Measurements from ENCODE around the gene MTMR11. TPM values are rescaled to one million over a fixed set of nuclear protein-coding genes. Genes with fewer than 3 reads are reported as not detected.
"Not testable (repeated sequence)": the region's sequence is repeated elsewhere in the genome, so short reads cannot be mapped to it uniquely, and the experiment has no call there.

Gene MTMR11
- total RNA-seq, 2 experiments from 2014 or later = 0.51 to 0.86 TPM

DNA sequence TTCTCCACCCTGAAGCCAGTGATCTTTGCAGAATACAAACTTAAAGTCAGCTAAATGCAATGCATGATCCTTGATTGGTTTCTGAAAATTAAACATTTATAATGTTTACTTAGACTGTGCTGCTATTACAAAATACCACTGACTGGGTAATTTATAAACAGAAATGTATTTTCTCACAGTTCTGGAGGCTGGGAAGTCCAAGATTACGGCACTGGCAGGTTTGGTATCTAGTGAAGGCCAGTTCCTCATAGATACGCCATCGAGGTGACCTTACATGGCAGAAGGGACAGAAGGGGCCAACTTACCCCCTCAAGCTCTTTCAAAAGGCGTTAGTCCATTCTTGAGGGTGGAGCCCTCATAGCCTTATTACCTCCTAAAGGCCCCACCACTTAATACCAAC, 40.1 kb downstream of the MTMR11 start:
- Mint-ChIP-seq H3K4me1 (ENCODE audit: low read depth) (peaks cover 20% of the 10 kb centered on the region), H3K27me3 (no peaks in the 10 kb centered on the region), H3K4me3 (no peak overlapping the region), H3K9me3 (no peaks in the 10 kb centered on the region), H3K27ac (no peak overlapping the region), H3K36me3 (ENCODE audit: low read depth) (peaks cover 14% of the 10 kb centered on the region)
- TF ChIP-seq CTCF (IDR thresholded peaks at IDR 0.05) = no peak
- intact Hi-C loops (cut with micrococcal nuclease) = no loop called here
- ChIA-PET CTCF (no interaction called here), POLR2A (interaction anchor here (2.5 kb wide), 1 partner anchor 9 kb away, joined by 34 read pairs; a partner anchor contains a TSS)
- DNase-seq (no peak), ATAC-seq (no peak)

GRCh38 chr1:149888999-149889289, 47.7 kb downstream of the MTMR11 start:
- intact Hi-C loops (cut with micrococcal nuclease) = loop anchor here (2.0 kb wide), 1 partner anchor 38 kb away; the partner anchor contains the start of gene SF3B4
- Mint-ChIP-seq H3K4me3 (no peak overlapping the region), H3K9me3 (no peaks in the 10 kb centered on the region), H3K27ac (no peak overlapping the region), H3K4me1 (ENCODE audit: low read depth) (peaks cover 7% of the 10 kb centered on the region), H3K36me3 (ENCODE audit: low read depth) (no peaks in the 10 kb centered on the region), H3K27me3 (peaks cover 2% of the 10 kb centered on the region)
- POLR2A ChIA-PET = interaction anchor here (0.6 to 6.8 kb wide), 13 partner anchors 7 to 271 kb away, joined by 3 to 325 read pairs (median 35); partner anchors contain the start of genes BOLA1, OTUD7B, SF3B4 and VPS45
- DNase-seq (no peak), ATAC-seq (no peak)
- CTCF ChIA-PET = interaction anchor here (0.7 to 2.6 kb wide), 8 partner anchors 25 to 298 kb away, joined by 3 to 13 read pairs (median 3); no protein-coding TSS in a partner anchor
- TF ChIP-seq CTCF (IDR thresholded peaks at IDR 0.05) = no peak

DNA sequence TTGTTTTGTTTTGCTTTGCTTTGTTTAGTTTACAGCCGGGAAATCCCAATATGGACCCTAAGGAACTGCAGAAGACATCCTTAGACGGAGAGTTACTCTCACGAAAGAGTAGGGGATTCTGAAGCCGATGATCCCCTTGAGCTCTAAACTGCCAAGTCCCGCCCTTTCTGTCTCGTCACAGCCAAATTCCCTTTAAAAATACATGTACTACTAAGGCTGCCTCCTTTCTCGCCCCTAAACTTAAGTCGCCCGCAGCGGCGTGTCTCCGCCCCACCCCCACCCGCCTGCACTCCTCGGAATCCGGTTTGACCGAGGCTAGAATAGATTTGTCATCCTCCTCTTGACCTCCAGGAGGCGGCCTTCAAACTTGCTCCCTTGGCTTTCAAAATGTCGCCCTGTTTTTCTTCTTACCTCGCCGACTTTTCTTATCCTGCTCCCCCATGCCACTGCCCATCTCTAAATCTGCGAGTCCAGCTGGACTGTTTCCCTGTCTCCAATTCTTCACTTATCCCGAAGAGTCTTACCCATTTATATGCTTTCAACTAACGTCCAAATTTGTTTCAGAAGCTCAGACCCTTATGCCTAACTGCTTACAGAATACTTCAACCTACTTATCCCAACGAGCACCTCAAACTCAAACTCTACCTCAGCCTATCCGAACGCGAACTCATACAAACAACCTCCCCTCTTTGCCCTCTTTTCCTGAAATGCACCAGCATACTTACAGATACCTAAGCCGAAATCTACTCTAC, 48.3 kb downstream of the MTMR11 start:
- peak; percentile 52 for TF ChIP-seq CTCF (IDR thresholded peaks at IDR 0.05)
- ATAC-seq (peak; percentile 40), DNase-seq (peak; percentile 91)
- Mint-ChIP-seq H3K27ac (no peak overlapping the region), H3K4me1 (ENCODE audit: low read depth) (peaks cover 7% of the 10 kb centered on the region), H3K36me3 (ENCODE audit: low read depth) (no peaks in the 10 kb centered on the region), H3K27me3 (peaks cover 2% of the 10 kb centered on the region), H3K9me3 (no peaks in the 10 kb centered on the region), H3K4me3 (no peak overlapping the region)
- CTCF ChIA-PET = interaction anchor here (0.7 to 2.6 kb wide), 12 partner anchors 18 to 299 kb away, joined by 3 to 13 read pairs (median 3); partner anchors contain the start of gene VPS45
- POLR2A ChIA-PET = interaction anchor here (0.6 to 6.8 kb wide), 30 partner anchors 8 to 436 kb away, joined by 3 to 325 read pairs (median 8); partner anchors contain the start of genes ANP32E, BOLA1, OTUD7B and PLEKHO1
- intact Hi-C loops (cut with micrococcal nuclease) = loop anchor here (2.0 kb wide), 1 partner anchor 38 kb away; the partner anchor contains the start of gene SF3B4

DNA sequence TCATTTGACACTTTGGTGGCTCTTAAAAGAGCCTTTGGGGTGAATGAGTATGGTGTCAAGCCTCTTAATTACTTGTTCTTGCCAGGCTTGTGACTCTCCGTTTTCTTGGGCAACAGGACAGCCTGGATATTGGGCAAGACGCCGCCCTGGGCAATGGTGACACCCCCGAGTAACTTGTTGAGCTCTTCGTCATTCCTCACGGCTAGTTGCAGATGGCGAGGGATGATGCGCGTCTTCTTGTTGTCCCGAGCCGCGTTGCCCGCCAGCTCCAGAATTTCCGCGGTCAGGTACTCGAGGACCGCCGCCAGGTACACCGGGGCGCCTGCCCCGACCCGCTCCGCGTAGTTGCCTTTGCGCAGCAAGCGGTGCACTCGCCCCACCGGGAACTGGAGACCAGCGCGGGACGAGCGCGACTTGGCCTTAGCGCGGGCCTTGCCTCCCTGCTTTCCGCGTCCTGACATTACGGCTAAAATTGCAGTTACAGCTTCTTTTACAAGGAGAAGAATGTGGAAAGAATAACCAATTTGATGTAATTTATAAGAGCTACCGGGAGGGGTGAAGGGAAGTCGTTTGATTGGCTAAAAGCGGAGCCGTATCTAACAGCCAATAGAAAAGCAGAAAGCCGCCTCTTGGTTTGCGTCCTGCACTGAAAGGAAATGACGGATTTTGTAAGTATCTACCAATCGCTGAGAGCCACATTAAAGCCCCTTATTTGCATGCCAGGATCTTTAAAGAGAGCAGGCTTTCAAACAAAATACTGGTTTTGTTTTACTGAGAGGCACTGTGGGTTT, 49.0 kb downstream of the MTMR11 start:
- Mint-ChIP-seq H3K27me3 (peaks cover 2% of the 10 kb centered on the region), H3K27ac (no peak overlapping the region), H3K4me3 (no peak overlapping the region), H3K4me1 (ENCODE audit: low read depth) (peaks cover 7% of the 10 kb centered on the region), H3K36me3 (ENCODE audit: low read depth) (no peaks in the 10 kb centered on the region), H3K9me3 (no peaks in the 10 kb centered on the region)
- intact Hi-C loops (cut with micrococcal nuclease) = loop anchor here (2.0 kb wide), 1 partner anchor 39 kb away; the partner anchor contains the start of gene SF3B4
- ATAC-seq = peak; percentile 57
- peak; percentile 87 for DNase-seq
- no peak for TF ChIP-seq CTCF (IDR thresholded peaks at IDR 0.05)
- POLR2A ChIA-PET = interaction anchor here (0.7 to 6.8 kb wide), 40 partner anchors 8 to 437 kb away, joined by 3 to 325 read pairs (median 6); partner anchors contain the start of genes ANP32E, BOLA1, OTUD7B and PLEKHO1
- CTCF ChIA-PET = interaction anchor here (0.7 to 2.6 kb wide), 7 partner anchors 19 to 300 kb away, joined by 3 to 13 read pairs (median 4); partner anchors contain the start of gene VPS45

DNA sequence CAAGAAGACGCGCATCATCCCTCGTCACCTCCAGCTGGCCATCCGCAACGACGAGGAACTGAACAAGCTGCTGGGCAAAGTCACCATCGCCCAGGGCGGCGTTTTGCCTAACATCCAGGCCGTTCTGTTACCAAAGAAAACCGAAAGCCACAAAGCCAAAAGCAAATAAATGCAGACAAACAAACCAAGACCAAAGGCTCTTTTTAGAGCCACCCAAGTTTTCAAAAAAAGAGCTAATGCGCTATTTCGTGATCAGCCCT, 49.6 kb downstream of the MTMR11 start:
- CTCF ChIA-PET = interaction anchor here (1.4 to 2.6 kb wide), 2 partner anchors 181 to 300 kb away, joined by 5 to 13 read pairs; partner anchors contain the start of gene VPS45
- H3K4me3 Mint-ChIP-seq; intact Hi-C loops (cut with micrococcal nuclease): not testable (repeated sequence)

More for the DNA sequence above, 49.6 kb downstream of the MTMR11 start:
- not testable (repeated sequence) for ATAC-seq; DNase-seq; H3K9me3 Mint-ChIP-seq; H3K27me3 Mint-ChIP-seq; H3K27ac Mint-ChIP-seq; H3K36me3 Mint-ChIP-seq (ENCODE audit: low read depth)
- POLR2A ChIA-PET = interaction anchor here (0.7 to 6.8 kb wide), 38 partner anchors 8 to 437 kb away, joined by 3 to 325 read pairs (median 6); partner anchors contain the start of genes ANP32E, BOLA1, OTUD7B and PLEKHO1
- peaks cover 11% of the 10 kb centered on the region for H3K4me1 Mint-ChIP-seq (ENCODE audit: low read depth)
